ENCODE data around the gene IL2RA. TPM values are rescaled to one million over a fixed set of nuclear protein-coding genes. Genes with fewer than 3 reads are reported as not detected.

Gene IL2RA
- total RNA-seq, 1 experiment from 2014 or later: not detected

GRCh38 chr10:6046773-6047611 is 15.2 kb downstream of the IL2RA start:
- ChIA-PET CTCF (no interaction called here), POLR2A (ENCODE audit: unreplicated experiment) (no interaction called here)
- ATAC-seq (no peak), DNase-seq (no peak)
- Histone ChIP-seq H3K36me3 (ENCODE audit: low read depth, low read length) (no peaks in the 10 kb centered on the region), H2AFZ (ENCODE audit: low read length) (no peak overlapping the region), H3K4me2 (ENCODE audit: low read length) (no peak overlapping the region), H3K27ac (ENCODE audit: low read length) (no peak overlapping the region), H3K4me1 (ENCODE audit: insufficient read depth, low read length) (no peaks in the 10 kb centered on the region), H3F3A (ENCODE audit: low read length, unreplicated experiment) (no peaks in the 10 kb centered on the region), H3K79me2 (ENCODE audit: low read length) (no peaks in the 10 kb centered on the region), H3K4me3 (ENCODE audit: low read length) (no peak overlapping the region), H3K9ac (ENCODE audit: low read length) (no peak overlapping the region), H3K9me3 (ENCODE audit: low read length) (no peaks in the 10 kb centered on the region), H3K27me3 (ENCODE audit: low read length) (peaks cover 23% of the 10 kb centered on the region), H3K9me2 (replicated peaks; ENCODE audit: low read length) (no peaks in the 10 kb centered on the region), H4K20me1 (ENCODE audit: low read length) (no peaks in the 10 kb centered on the region)
- BruUV-seq (replicated peaks): no TSS peak
- TF ChIP-seq CTCF (conservative IDR thresholded peaks at IDR 0.05; ENCODE audit: low read depth, low read length) (no peak), EZH2phosphoT487 (IDR thresholded peaks at IDR 0.05; ENCODE audit: borderline replicate concordance, low read length) (no peak), EZH2 (IDR thresholded peaks at IDR 0.05; ENCODE audit: low read length, unreplicated experiment) (no peak)
- intact Hi-C loops (cut with micrococcal nuclease): no loop called here

- no peaks in the 10 kb centered on the region for H3K4me1 ChIP-seq (ENCODE audit: insufficient read depth, low read length)
- no peaks in the 10 kb centered on the region for H3K36me3 ChIP-seq (ENCODE audit: low read depth, low read length)
- no peaks in the 10 kb centered on the region for H3K9me3 ChIP-seq (ENCODE audit: low read length)
- H3K9me2 ChIP-seq (replicated peaks; ENCODE audit: low read length): no peaks in the 10 kb centered on the region
- no peaks in the 10 kb centered on the region for H3K79me2 ChIP-seq (ENCODE audit: low read length)
- TF ChIP-seq EZH2phosphoT487 (IDR thresholded peaks at IDR 0.05; ENCODE audit: borderline replicate concordance, low read length) (no peak), EZH2 (IDR thresholded peaks at IDR 0.05; ENCODE audit: low read length, unreplicated experiment) (no peak), CTCF (conservative IDR thresholded peaks at IDR 0.05; ENCODE audit: low read depth, low read length) (no peak)
- CTCF ChIA-PET: no interaction called here
- no peak overlapping the region for H2AFZ ChIP-seq (ENCODE audit: low read length)
- no TSS peak for BruUV-seq (replicated peaks)
- no peak for ATAC-seq
- no peaks in the 10 kb centered on the region for H4K20me1 ChIP-seq (ENCODE audit: low read length)
- no peak overlapping the region for H3K27ac ChIP-seq (ENCODE audit: low read length)
- no peaks in the 10 kb centered on the region for H3F3A ChIP-seq (ENCODE audit: low read length, unreplicated experiment)
- peaks cover 23% of the 10 kb centered on the region for H3K27me3 ChIP-seq (ENCODE audit: low read length)
- no peak for DNase-seq
- intact Hi-C loops (cut with micrococcal nuclease): no loop called here
- no peak overlapping the region for H3K4me3 ChIP-seq (ENCODE audit: low read length)
- no peak overlapping the region for H3K9ac ChIP-seq (ENCODE audit: low read length)
- no peak overlapping the region for H3K4me2 ChIP-seq (ENCODE audit: low read length)
- POLR2A ChIA-PET (ENCODE audit: unreplicated experiment): no interaction called here
Observed at GRCh38 chr10:6045878-6046772, 16.0 kb downstream of the IL2RA start.

Data from PC-3 (cell line).